Common myeloid progenitor, CD34-positive (primary cell): ENCODE results near the gene VPS35.

Experiments
- CTCF ChIA-PET: fragments of 350-600 bp; sonication (Branson Sonifier 250); formaldehyde crosslinking; loops from one replicate; lab custom pipeline; 2021; ENCODE audit warnings: antibody characterized with exemption; lab: Charles Lee
- POLR2A ChIA-PET: fragments of 350-600 bp; sonication (Branson Sonifier 250); formaldehyde crosslinking; loops from one replicate; lab custom pipeline; 2021; ENCODE audit warnings: antibody characterized with exemption; lab: Charles Lee
- DNase-seq, 3 donors: peaks; one replicate each; pipeline versions ENCODE4 v3.0.0 to v3.0.0-alpha.2; 2013
- H3K27ac ChIP-seq, 2 experiments: 1 replicate in 1 of 2; 2 replicates in 1 of 2; pipeline ENCODE4 v1.7.0; 2013; ENCODE audit warnings: inconsistent platforms in 2 of 2, low read length in 2 of 2, mild to moderate bottlenecking in 2 of 2, low read depth in 1 of 2, moderate library complexity in 1 of 2; ENCODE audit not compliant: severe bottlenecking in 2 of 2, insufficient read depth in 1 of 2, poor library complexity in 1 of 2
- H3K27me3 ChIP-seq, 5 experiments: replicated peaks in 2 of 5; 1 replicate in 3 of 5; 2 replicates in 2 of 5; pipeline versions ENCODE4 v1.6.1 to v1.7.0; 2013; ENCODE audit warnings: low read length in 4 of 5, mild to moderate bottlenecking in 2 of 5, moderate library complexity in 2 of 5, inconsistent platforms in 1 of 5; ENCODE audit not compliant: insufficient read depth in 5 of 5, control insufficient read depth in 4 of 5
- H3K36me3 ChIP-seq, 4 experiments: 1 replicate in 2 of 4; 2 replicates in 2 of 4; pipeline versions ENCODE4 v1.6.1 to v1.7.0; 2013; ENCODE audit warnings: low read length in 3 of 4, control low read depth in 1 of 4, mild to moderate bottlenecking in 1 of 4; ENCODE audit not compliant: control insufficient read depth in 4 of 4, insufficient read depth in 4 of 4
- H3K4me1 ChIP-seq, 4 experiments: 1 replicate in 3 of 4; 2 replicates in 1 of 4; pipeline versions ENCODE4 v1.6.1 to v1.7.1; 2013; ENCODE audit warnings: low read length in 3 of 4, mild to moderate bottlenecking in 3 of 4, control low read depth in 1 of 4, inconsistent platforms in 1 of 4, moderate library complexity in 1 of 4; ENCODE audit not compliant: control insufficient read depth in 4 of 4, insufficient read depth in 4 of 4; ENCODE audit errors: control extremely low read depth in 1 of 4
- H3K4me3 ChIP-seq, 7 experiments: 1 replicate in 4 of 7; 2 replicates in 3 of 7; pipeline versions ENCODE4 v1.5.1 to v1.7.0; 2013; ENCODE audit warnings: mild to moderate bottlenecking in 7 of 7, low read length in 6 of 7, moderate library complexity in 6 of 7, inconsistent platforms in 2 of 7, low read depth in 2 of 7, control low read depth in 1 of 7; ENCODE audit not compliant: insufficient read depth in 4 of 7, control insufficient read depth in 1 of 7; ENCODE audit errors: extremely low read depth in 1 of 7
- H3K9me3 ChIP-seq, 5 experiments: 1 replicate in 4 of 5; 2 replicates in 1 of 5; pipeline versions ENCODE4 v1.6.1 to v1.7.1; 2013; ENCODE audit warnings: low read length in 4 of 5, mild to moderate bottlenecking in 2 of 5, inconsistent platforms in 1 of 5, low read depth in 1 of 5, moderate library complexity in 1 of 5; ENCODE audit not compliant: control insufficient read depth in 4 of 5, insufficient read depth in 2 of 5; ENCODE audit errors: control extremely low read depth in 1 of 5
- WGBS: methylation state at CpG from one replicate; pipeline ENCODE4 v1.1.5; 2013; ENCODE audit not compliant: insufficient coverage; 5-methylcytosine and 5-hydroxymethylcytosine counted together

Gene VPS35

DNA sequence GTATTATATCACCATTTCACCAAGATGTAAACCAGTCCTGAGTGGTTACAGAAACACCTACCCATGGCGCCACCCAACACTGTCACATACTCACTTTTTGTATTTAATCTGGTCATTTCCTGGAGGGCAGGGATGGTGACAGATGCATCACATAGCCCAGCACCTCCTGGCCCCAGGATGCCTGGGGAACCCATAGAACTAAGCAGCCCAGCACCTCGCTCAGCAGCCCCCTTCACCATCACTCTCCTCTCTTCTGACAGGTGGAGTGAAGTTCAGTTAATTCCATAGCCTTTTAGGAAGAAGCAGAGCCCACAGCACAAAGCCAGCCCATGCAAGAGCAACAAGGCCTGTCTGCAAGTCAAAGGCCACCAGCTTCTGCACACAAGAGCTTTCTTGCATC is 31.6 kb upstream of the VPS35 start:
- ChIA-PET POLR2A (no interaction called here), CTCF (no interaction called here)
- Histone ChIP-seq H3K4me3 (no peak overlapping the region), H3K4me1 (peaks cover 0 to 5% (median 2%) of the 10 kb centered on the region in 4 experiments), H3K36me3 (no peaks in the 10 kb centered on the region), H3K9me3 (peaks cover 0 to 4% (median 0%) of the 10 kb centered on the region in 5 experiments), H3K27ac (no peak overlapping the region), H3K27me3 (no peaks in the 10 kb centered on the region)
- DNase-seq, result no peak
- WGBS, result 100% methylated on average over 1 of the region's 2 CpGs

DNA sequence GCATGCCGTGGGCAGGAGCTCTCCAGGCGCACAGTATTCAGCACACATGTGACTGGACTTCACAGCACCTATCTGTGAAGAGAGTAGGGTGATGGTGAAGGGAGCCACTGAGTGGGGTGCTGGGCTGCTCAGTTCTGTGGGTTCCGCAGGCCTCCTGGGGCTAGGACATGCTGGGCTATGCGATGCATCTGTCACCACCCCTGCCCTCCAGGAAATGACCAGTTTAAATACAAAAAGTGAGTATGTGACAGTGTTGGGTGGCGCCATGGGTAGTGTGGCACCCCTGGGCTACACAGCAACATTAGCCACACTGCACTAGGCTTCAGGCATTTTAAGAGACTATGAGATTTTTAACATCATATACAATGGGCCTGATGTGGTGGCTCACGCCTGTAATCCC is 30.6 kb upstream of the VPS35 start:
- Histone ChIP-seq H3K27ac (no peak overlapping the region), H3K4me1 (peaks cover 0 to 14% (median 2%) of the 10 kb centered on the region in 4 experiments), H3K36me3 (no peaks in the 10 kb centered on the region), H3K4me3 (no peak overlapping the region), H3K27me3 (no peaks in the 10 kb centered on the region), H3K9me3 (no peaks in the 10 kb centered on the region)
- ChIA-PET CTCF (no interaction called here), POLR2A (no interaction called here)
- 100% methylated on average over 2 of the region's 6 CpGs for WGBS
- no peak for DNase-seq

DNA sequence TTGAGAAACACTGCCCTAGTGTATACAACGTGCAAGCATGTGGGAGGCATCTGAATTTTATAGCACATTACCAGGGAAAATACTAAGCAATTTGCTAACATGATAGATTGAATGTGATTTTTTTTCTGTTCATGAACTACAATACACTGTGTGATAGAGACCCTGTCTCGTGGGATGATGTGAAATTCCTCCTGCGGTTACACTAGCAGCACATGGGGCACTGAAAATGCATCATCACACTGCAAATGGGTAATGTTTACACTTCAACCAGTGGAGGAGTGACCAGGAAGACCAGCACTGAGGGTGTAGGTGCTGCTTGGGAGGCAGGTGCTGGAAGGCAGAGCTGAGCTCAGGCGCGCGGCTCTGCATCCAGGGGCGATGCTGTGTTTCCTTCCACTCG is 29.2 kb upstream of the VPS35 start:
- Histone ChIP-seq H3K36me3 (no peaks in the 10 kb centered on the region), H3K9me3 (no peaks in the 10 kb centered on the region), H3K27ac (no peak overlapping the region), H3K4me1 (peaks cover 0 to 25% (median 7%) of the 10 kb centered on the region in 4 experiments), H3K4me3 (no peak overlapping the region), H3K27me3 (no peaks in the 10 kb centered on the region)
- POLR2A ChIA-PET, result no interaction called here
- CTCF ChIA-PET, result no interaction called here
- no peak for DNase-seq
- WGBS, result 98% methylated on average over 6 of the region's 8 CpGs

DNA sequence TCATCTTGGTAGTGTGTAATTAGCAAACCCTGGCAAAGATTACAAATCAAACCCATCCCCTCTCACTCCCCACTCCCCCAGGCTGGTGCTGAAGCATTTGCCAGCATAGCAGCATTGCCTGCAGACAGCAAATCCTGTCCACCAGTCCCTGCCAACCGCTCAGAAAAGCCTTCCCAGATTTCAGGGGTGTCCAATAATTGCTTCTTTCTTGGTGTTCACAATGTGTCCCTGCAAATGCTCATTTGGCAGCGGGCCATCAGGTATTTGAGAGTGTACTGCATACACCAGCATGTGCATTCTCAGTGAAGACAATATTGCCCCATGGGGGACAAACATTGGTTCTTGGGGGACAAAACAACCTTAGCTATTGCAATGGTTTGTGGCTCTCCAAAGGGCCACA is 28.7 kb upstream of the VPS35 start:
- 95% methylated on average over 2 of the region's 2 CpGs for WGBS
- CTCF ChIA-PET, result no interaction called here
- no peak for DNase-seq
- peaks cover 2 to 29% (median 12%) of the 10 kb centered on the region in 4 experiments for H3K4me1 ChIP-seq
- no peaks in the 10 kb centered on the region for H3K27me3 ChIP-seq
- H3K27ac ChIP-seq, result no peak overlapping the region
- no peak overlapping the region for H3K4me3 ChIP-seq
- H3K36me3 ChIP-seq, result no peaks in the 10 kb centered on the region
- POLR2A ChIA-PET, result no interaction called here
- H3K9me3 ChIP-seq, result no peaks in the 10 kb centered on the region

DNA sequence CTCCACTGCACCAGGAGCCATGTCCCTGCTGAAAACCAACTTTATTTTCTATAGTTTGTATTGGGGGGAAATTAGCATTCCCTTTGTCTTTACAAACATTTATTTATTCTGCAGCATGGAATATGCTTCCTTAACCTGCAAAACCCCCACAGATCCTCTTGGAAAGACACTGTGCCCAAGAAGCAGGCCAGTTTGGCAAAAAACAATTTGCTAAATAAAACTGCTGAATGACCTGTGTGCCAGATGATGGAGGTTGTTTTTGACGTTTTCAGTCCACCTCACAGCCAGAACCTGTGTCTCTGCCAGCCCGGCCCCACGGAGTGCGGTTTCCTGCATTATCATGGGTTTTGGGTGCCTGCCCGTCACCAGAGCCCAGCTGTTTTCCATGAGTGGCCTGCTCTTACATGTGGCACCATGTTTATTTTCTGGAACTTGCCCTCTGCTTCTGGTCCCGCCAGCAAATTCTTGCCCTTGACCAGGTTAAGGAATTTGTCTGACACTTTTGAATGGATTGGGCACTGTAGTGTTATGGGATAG is 26.9 kb upstream of the VPS35 start:
- H3K9me3 ChIP-seq, result no peaks in the 10 kb centered on the region
- H3K36me3 ChIP-seq, result no peaks in the 10 kb centered on the region
- peak overlapping the region in 1 of 7 experiments; percentile 1 for H3K4me3 ChIP-seq
- POLR2A ChIA-PET, result no interaction called here
- H3K27ac ChIP-seq, result no peak overlapping the region
- 10% methylated on average over 5 of the region's 6 CpGs for WGBS
- H3K4me1 ChIP-seq, result peaks cover 2 to 37% (median 17%) of the 10 kb centered on the region in 4 experiments
- CTCF ChIA-PET, result no interaction called here
- H3K27me3 ChIP-seq, result no peaks in the 10 kb centered on the region
- DNase-seq, result peak; percentile 38 to 82 (median 62)

DNA sequence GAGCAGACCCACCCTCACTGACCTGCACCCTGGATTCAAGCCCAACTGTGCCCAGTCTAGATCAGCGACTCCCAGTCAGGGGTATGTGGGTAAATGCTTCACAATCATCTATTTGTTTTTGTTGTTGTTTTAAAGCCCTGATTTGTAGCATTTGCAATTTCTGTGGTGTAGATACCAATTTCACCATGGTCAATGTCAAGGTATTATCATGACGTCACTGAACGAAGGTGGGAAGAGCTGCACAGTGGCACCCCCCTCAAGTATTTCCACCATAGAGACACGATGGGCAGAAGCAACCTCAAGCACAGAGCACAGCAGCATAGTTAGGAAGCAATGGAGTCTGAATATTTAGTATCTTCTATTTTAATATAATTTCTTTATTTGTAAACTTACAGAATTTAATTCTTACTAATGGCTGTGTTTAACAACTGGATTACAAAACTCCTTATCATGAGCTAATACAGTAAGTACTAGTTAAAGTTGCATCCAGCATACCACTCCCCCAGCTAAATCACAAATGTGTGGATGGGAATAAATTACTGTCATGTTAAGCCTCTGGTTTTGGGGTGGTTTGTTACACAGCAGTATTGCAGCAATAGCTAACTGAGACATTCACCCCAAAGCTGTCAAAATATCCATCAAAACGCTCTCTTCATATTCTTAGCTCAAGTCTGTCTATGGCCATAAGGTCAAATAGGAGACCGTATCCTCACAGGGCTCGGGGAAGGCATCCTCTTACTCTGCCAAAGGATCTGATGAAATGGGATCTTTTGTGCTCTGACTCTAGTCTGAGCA is 26.0 kb upstream of the VPS35 start:
- ChIA-PET CTCF (interaction anchor here (0.9 kb wide), 2 partner anchors 25 to 28 kb away, joined by 3 to 5 read pairs; partner anchors contain the start of gene ORC6), POLR2A (interaction anchor here (0.8 kb wide), 1 partner anchor 116 kb away, joined by 3 read pairs; the partner anchor contains the start of gene C16orf87)
- Histone ChIP-seq H3K27ac (no peak overlapping the region), H3K9me3 (no peaks in the 10 kb centered on the region), H3K4me1 (peaks cover 2 to 37% (median 17%) of the 10 kb centered on the region in 4 experiments), H3K36me3 (no peaks in the 10 kb centered on the region), H3K27me3 (no peaks in the 10 kb centered on the region), H3K4me3 (no peak overlapping the region)
- 98% methylated on average over 4 of the region's 7 CpGs for WGBS
- DNase-seq, result no peak

DNA sequence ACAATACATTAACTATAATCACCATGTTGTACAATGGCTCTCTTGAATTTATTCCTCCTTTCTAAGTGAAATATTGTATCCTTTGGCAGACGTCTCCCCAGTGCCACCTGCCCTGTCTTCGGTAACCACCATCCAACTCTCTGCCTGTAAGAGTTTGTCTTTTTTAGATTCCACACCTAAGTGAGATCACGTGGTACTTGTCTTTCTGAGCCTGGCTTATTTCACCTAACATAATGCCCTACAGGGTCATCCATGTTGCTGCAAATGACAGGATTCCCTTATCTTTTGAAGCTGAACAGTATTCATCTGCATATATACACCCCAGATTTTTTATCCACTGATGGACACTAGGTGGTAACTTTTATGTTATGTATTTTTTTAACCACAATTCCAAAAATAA is 24.7 kb upstream of the VPS35 start:
- 75% methylated on average over 3 of the region's 3 CpGs for WGBS
- Histone ChIP-seq H3K36me3 (no peaks in the 10 kb centered on the region), H3K27me3 (no peaks in the 10 kb centered on the region), H3K4me3 (no peak overlapping the region), H3K9me3 (no peaks in the 10 kb centered on the region), H3K27ac (no peak overlapping the region), H3K4me1 (peaks cover 2 to 37% (median 18%) of the 10 kb centered on the region in 4 experiments)
- POLR2A ChIA-PET, result no interaction called here
- CTCF ChIA-PET, result no interaction called here
- no peak for DNase-seq
